ENCODE results near the gene TMEM132D. TPM values are rescaled to one million over a fixed set of nuclear protein-coding genes. Genes with fewer than 3 reads are reported as not detected.
A peak's percentile ranks its signal among the peaks of the same experiment; 100 is the strongest.

The TMEM132D gene
- total and polyA plus RNA-seq, 2 of the 8 experiments (the other 6 are each of a cell fraction or from before 2014, with no cell fraction given): 3.5 to 10.1 TPM

DNA sequence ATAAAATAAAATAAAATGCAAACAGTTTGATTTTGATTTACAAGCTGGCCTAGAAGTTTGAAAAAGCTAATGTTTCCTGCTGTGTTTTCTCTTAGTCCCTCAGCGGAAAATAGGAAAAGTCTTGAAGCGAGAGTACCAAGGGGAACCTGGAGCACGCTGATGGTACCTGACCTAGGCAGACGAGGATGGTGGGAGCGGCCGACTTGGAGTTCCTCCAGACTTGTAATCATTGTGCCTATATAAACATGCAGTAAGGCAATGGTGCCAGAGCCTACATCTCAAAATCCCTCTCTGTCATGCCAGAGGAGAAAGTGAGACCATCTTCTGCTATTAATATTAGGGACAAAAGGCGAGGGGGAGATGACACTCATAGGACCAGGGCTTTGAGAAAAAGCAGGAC lies 371.7 kb downstream of the TMEM132D start:
- H3K4me2 ChIP-seq (ENCODE audit: insufficient read depth in 1 of 2, low read depth in 2 of 2, low read length in 2 of 2): peak overlapping the region in 1 of 2 experiments; percentile 65; a peak in 1 of 4 replicates
- ChIA-PET POLR2A (ENCODE audit: partially characterized antibody) (interaction anchor here (1.2 kb wide), 1 partner anchor 8 kb away, joined by 5 read pairs; no protein-coding TSS in a partner anchor), CTCF (ENCODE audit: partially characterized antibody) (interaction anchor here (0.8 kb wide), 1 partner anchor 383 kb away, joined by 5 read pairs; no protein-coding TSS in a partner anchor)
- peaks cover 2% of the 10 kb centered on the region; the same call in 1 of the 2 replicates for H3K23me2 ChIP-seq (ENCODE audit: low read depth, low read length)
- DNase-seq (ENCODE audit: low read depth in 1 of 2, low spot score in 2 of 2) (no peak), FAIRE-seq (no peak)
- H2BK20ac ChIP-seq (ENCODE audit: low read length): peak overlapping the region; percentile 29; the same call in 1 of the 2 replicates
- H3K79me2 ChIP-seq (ENCODE audit: control insufficient read depth in 1 of 2, insufficient read depth in 2 of 2, low read length in 2 of 2): no peaks in the 10 kb centered on the region
- H4K5ac ChIP-seq (ENCODE audit: insufficient read length, low read depth, low read length): no peak overlapping the region
- H2AFZ ChIP-seq (ENCODE audit: low read length): no peak overlapping the region
- peaks cover 4 to 17% (median 14%) of the 10 kb centered on the region in 4 experiments for H3K4me1 ChIP-seq (replicated peaks in 1 of 4; ENCODE audit: control insufficient read depth in 3 of 4, insufficient read depth in 4 of 4, low read length in 3 of 4)
- WGBS, 2 experiments (ENCODE audit: extremely low coverage in 1 of 2, insufficient coverage in 1 of 2, insufficient read length in 1 of 2, insufficient replicate concordance in 2 of 2, low coverage in 1 of 2, low lambda C conversion rate in 2 of 2, missing lambda C conversion rate in 1 of 2): 81% methylated on average over 7 of the region's 7 CpGs; no CpG with 5 or more reads in 1 of the 2 experiments
- peak overlapping the region; percentile 57; the same call in 1 of the 2 replicates for H2BK5ac ChIP-seq (ENCODE audit: low read depth, low read length)
- no peaks in the 10 kb centered on the region for H3K9me3 ChIP-seq (ENCODE audit: insufficient read depth in 2 of 2, low read depth in 1 of 2, low read length in 1 of 2)
- H3K79me1 ChIP-seq (ENCODE audit: low read depth, low read length): no peaks in the 10 kb centered on the region
- no peak overlapping the region for H3K4ac ChIP-seq (replicated peaks; ENCODE audit: insufficient read length, low read depth, low read length)
- H2BK15ac ChIP-seq (ENCODE audit: low read length): no peak overlapping the region
- H2AK5ac ChIP-seq (ENCODE audit: low read depth, low read length): peak overlapping the region; percentile 43; the same call in 1 of the 2 replicates
- H4K20me1 ChIP-seq (replicated peaks in 1 of 2; ENCODE audit: control insufficient read depth in 1 of 2, insufficient read depth in 2 of 2, low read length in 2 of 2): no peaks in the 10 kb centered on the region
- no peaks in the 10 kb centered on the region for H3K36me3 ChIP-seq (ENCODE audit: control insufficient read depth in 2 of 4, insufficient read depth in 4 of 4, low read length in 3 of 4)
- no peak overlapping the region for H3K23ac ChIP-seq (ENCODE audit: insufficient read length)
- TF ChIP-seq RBBP5 (IDR thresholded peaks at IDR 0.05; ENCODE audit: borderline replicate concordance, low read depth, low read length): no peak
- TF ChIP-seq CBX5 (IDR thresholded peaks at IDR 0.05; ENCODE audit: low read depth, low read length): no peak
- no peak for TF ChIP-seq EZH2 (IDR thresholded peaks at IDR 0.05; ENCODE audit: low read depth, low read length, severe bottlenecking)
- no peak for TF ChIP-seq SP2 (IDR thresholded peaks at IDR 0.05; ENCODE audit: low read length)
- TF ChIP-seq NRF1 (IDR thresholded peaks at IDR 0.05; ENCODE audit: low read depth, low read length): no peak
- H4K91ac ChIP-seq (replicated peaks; ENCODE audit: insufficient read length, low read length): no peak overlapping the region
- H4K8ac ChIP-seq (ENCODE audit: extremely low read depth, insufficient read depth, low read length): no peak overlapping the region
- no peaks in the 10 kb centered on the region for H3K27me3 ChIP-seq (replicated peaks in 1 of 4; ENCODE audit: control insufficient read depth in 3 of 4, extremely low read depth in 1 of 4, insufficient read depth in 3 of 4, low read length in 3 of 4)
- peak overlapping the region; percentile 78; the same call in 1 of the 2 replicates for H2BK12ac ChIP-seq (ENCODE audit: low read depth, low read length)
- H3K56ac ChIP-seq (replicated peaks; ENCODE audit: insufficient read length, low read depth, low read length): no peak overlapping the region
- no peak overlapping the region for H3K9ac ChIP-seq (replicated peaks in 1 of 4; ENCODE audit: extremely low read depth in 1 of 4, low read depth in 3 of 4, low read length in 3 of 4)
- no peak overlapping the region for H3K14ac ChIP-seq (ENCODE audit: insufficient read length)
- H3K27ac ChIP-seq (ENCODE audit: low read depth, low read length): no peak overlapping the region
- H3K18ac ChIP-seq (ENCODE audit: extremely low read depth, low read length): no peak overlapping the region; the same call in 1 of the 2 replicates
- H3K4me3 ChIP-seq (ENCODE audit: extremely low read depth in 1 of 4, insufficient read depth in 2 of 4, low read depth in 3 of 4, low read length in 4 of 4): no peak overlapping the region
- H2BK120ac ChIP-seq (replicated peaks; ENCODE audit: low read depth, low read length): no peak overlapping the region

Data from H1 (cell line).